ENCODE measurements around the gene PGBD1. TPM values are rescaled to one million over a fixed set of nuclear protein-coding genes. Genes with fewer than 3 reads are reported as not detected.

PGBD1 gene
- total and polyA plus RNA-seq, 2 experiments from 2014 or later, result 3.1 to 6.2 TPM

DNA sequence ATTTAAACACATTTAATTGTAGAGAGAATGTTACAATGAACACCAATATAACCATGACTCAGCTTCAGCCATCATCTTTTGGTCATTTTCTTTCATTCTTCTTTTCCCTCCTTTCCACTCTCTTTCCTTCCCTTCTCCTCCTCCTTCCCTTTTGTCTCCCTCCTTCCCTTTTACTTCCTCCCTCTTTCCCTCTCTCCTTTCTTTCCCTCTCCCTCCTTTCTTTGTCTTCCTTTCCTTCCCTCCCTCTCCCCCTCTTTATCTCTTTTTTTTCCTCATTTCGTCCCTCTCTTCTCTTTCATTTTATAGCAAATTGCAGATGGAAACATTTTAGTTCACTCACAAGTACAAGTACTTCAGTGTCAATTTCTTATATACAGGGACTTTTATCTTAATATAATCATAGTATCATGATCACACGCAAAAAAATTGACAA, 70.1 kb downstream of the PGBD1 start:
- no peak for DNase-seq (ENCODE audit: low spot score)
- Histone ChIP-seq H3K27ac (peak overlapping the region; percentile 77), H3K4me3 (no peak overlapping the region), H3K9me2 (replicated peaks; ENCODE audit: insufficient read depth) (no peaks in the 10 kb centered on the region), H3K27me3 (peaks cover 8% of the 10 kb centered on the region), H3K4me1 (ENCODE audit: insufficient read depth) (peaks cover 19% of the 10 kb centered on the region), H2AFZ (no peak overlapping the region), H3K4me2 (peak overlapping the region; percentile 73), H3K9me3 (ENCODE audit: low read depth) (no peaks in the 10 kb centered on the region), H4K20me1 (ENCODE audit: insufficient read depth, poor library complexity, severe bottlenecking) (no peaks in the 10 kb centered on the region), H3K79me2 (peaks cover 38% of the 10 kb centered on the region), H3K36me3 (replicated peaks; ENCODE audit: insufficient read depth, low read depth) (no peaks in the 10 kb centered on the region)
- TF ChIP-seq, protein P1, sequence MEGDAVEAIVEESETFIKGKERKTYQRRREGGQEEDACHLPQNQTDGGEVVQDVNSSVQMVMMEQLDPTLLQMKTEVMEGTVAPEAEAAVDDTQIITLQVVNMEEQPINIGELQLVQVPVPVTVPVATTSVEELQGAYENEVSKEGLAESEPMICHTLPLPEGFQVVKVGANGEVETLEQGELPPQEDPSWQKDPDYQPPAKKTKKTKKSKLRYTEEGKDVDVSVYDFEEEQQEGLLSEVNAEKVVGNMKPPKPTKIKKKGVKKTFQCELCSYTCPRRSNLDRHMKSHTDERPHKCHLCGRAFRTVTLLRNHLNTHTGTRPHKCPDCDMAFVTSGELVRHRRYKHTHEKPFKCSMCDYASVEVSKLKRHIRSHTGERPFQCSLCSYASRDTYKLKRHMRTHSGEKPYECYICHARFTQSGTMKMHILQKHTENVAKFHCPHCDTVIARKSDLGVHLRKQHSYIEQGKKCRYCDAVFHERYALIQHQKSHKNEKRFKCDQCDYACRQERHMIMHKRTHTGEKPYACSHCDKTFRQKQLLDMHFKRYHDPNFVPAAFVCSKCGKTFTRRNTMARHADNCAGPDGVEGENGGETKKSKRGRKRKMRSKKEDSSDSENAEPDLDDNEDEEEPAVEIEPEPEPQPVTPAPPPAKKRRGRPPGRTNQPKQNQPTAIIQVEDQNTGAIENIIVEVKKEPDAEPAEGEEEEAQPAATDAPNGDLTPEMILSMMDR (IDR thresholded peaks at IDR 0.05; ENCODE audit: poor library complexity), result no peak
- TF ChIP-seq EZH2phosphoT487 (IDR thresholded peaks at IDR 0.05; ENCODE audit: low read depth, severe bottlenecking, unreplicated experiment) (no peak), EZH2 (IDR thresholded peaks at IDR 0.05; ENCODE audit: borderline replicate concordance) (no peak)
- WGBS (ENCODE audit: low lambda C conversion rate, missing lambda C conversion rate), result 81% methylated on average over 2 of the region's 2 CpGs

Small RNA genes within 50 kb of the gene (small RNA-seq; reads per million reads assigned to genes)
- not detected for gene AL021997.1
- gene AL021997.2, result not detected

Other genes starting within 250 kb of the PGBD1 start
- gene ZNF165, start 201.0 kb upstream of the PGBD1 start, total RNA-seq, result 6.5 and 9.4 TPM in 2 replicates
- gene ZNF165, start 201.0 kb upstream of the PGBD1 start, polyA plus RNA-seq, result 4.8 and 5.9 TPM in 2 replicates
- gene ZSCAN16, start 157.0 kb upstream of the PGBD1 start, total RNA-seq, result 4.1 and 4.3 TPM in 2 replicates
- gene ZSCAN16, start 157.0 kb upstream of the PGBD1 start, polyA plus RNA-seq, result 5.4 and 6.7 TPM in 2 replicates
- 18.2 and 21.2 TPM in 2 replicates for gene ZKSCAN8, start 139.7 kb upstream of the PGBD1 start, total RNA-seq
- 3.2 and 4.1 TPM in 2 replicates for gene ZKSCAN8, start 139.7 kb upstream of the PGBD1 start, polyA plus RNA-seq
- gene ZSCAN9, start 56.3 kb upstream of the PGBD1 start, total RNA-seq, result 12.1 and 12.2 TPM in 2 replicates
- 7.4 and 8.0 TPM in 2 replicates for gene ZSCAN9, start 56.3 kb upstream of the PGBD1 start, polyA plus RNA-seq
- 3.1 and 4.3 TPM in 2 replicates for gene ZKSCAN4, start 29.3 kb upstream of the PGBD1 start, total RNA-seq
- gene ZKSCAN4, start 29.3 kb upstream of the PGBD1 start, polyA plus RNA-seq, result 3.1 and 3.5 TPM in 2 replicates
- gene NKAPL, start 22.3 kb upstream of the PGBD1 start, total RNA-seq, result 0.17 TPM in 1 of 2 replicates, not detected in the other
- gene NKAPL, start 22.3 kb upstream of the PGBD1 start, polyA plus RNA-seq, result not detected in 2 replicates
- gene ZSCAN26, start 14.4 kb upstream of the PGBD1 start, total RNA-seq, result 14.7 and 24.4 TPM in 2 replicates
- 7.6 and 7.8 TPM in 2 replicates for gene ZSCAN26, start 14.4 kb upstream of the PGBD1 start, polyA plus RNA-seq
- 2.6 and 4.6 TPM in 2 replicates for gene ZSCAN31, start 54.6 kb downstream of the PGBD1 start, total RNA-seq
- gene ZSCAN31, start 54.6 kb downstream of the PGBD1 start, polyA plus RNA-seq, result 1.8 and 3.4 TPM in 2 replicates
- gene ZKSCAN3, start 68.4 kb downstream of the PGBD1 start, total RNA-seq, result 6.8 and 7.1 TPM in 2 replicates
- gene ZKSCAN3, start 68.4 kb downstream of the PGBD1 start, polyA plus RNA-seq, result 1.9 and 3.1 TPM in 2 replicates
- 5.6 and 6.1 TPM in 2 replicates for gene ZSCAN12, start 118.2 kb downstream of the PGBD1 start, total RNA-seq
- gene ZSCAN12, start 118.2 kb downstream of the PGBD1 start, polyA plus RNA-seq, result 2.1 and 3.2 TPM in 2 replicates
- gene ZSCAN23, start 161.9 kb downstream of the PGBD1 start, total RNA-seq, result 1.9 and 5.6 TPM in 2 replicates
- gene ZSCAN23, start 161.9 kb downstream of the PGBD1 start, polyA plus RNA-seq, result 0.48 and 1.4 TPM in 2 replicates
- not detected in 2 replicates for gene GPX6, start 234.2 kb downstream of the PGBD1 start, total RNA-seq
- gene GPX6, start 234.2 kb downstream of the PGBD1 start, polyA plus RNA-seq, result 0.41 TPM in 1 of 2 replicates, not detected in the other
- gene GPX5, start 244.3 kb downstream of the PGBD1 start, total RNA-seq, result not detected in 2 replicates
- not detected in 2 replicates for gene GPX5, start 244.3 kb downstream of the PGBD1 start, polyA plus RNA-seq

All from hepatocyte (in vitro differentiated cells).